Caco-2 (cell line): ENCODE results near the gene RNF166. TPM values are rescaled to one million over a fixed set of nuclear protein-coding genes. Genes with fewer than 3 reads are reported as not detected.

ENCODE experiments used
- BruUV-seq: library from RNA; stranded (reverse); fragments of 400-500 nt; replicated peaks from 2 replicates; lab custom pipeline; 2021; lab: Mats Ljungman, UMichigan
- CTCF ChIA-PET: fragments of 300-600 bp; sonication (Branson Sonifier 250); formaldehyde crosslinking; loops from one replicate; lab custom pipeline; 2022; ENCODE audit warnings: antibody characterized with exemption; lab: Charles Lee
- POLR2A ChIA-PET: fragments of 300-600 bp; sonication (Branson Sonifier 250); formaldehyde crosslinking; loops from one replicate; lab custom pipeline; 2022; ENCODE audit warnings: antibody characterized with exemption; lab: Charles Lee
- DNase-seq, 2 experiments: peaks; one replicate each; pipeline versions ENCODE4 v3.0.0 to v3.0.0-alpha.2; 2020 to 2022
- H3K27me3 ChIP-seq: replicated peaks from 2 replicates; pipeline ENCODE4 v1.6.0; 2011; ENCODE audit warnings: low read length; ENCODE audit not compliant: control insufficient read depth, insufficient read depth
- H3K36me3 ChIP-seq: 2 replicates; pipeline ENCODE4 v1.5.1; 2011; ENCODE audit warnings: low read length; ENCODE audit not compliant: control insufficient read depth, insufficient read depth
- H3K4me1 ChIP-seq: fragments of 250-450 bp; sonication (Bioruptor Pico); 2 replicates; pipeline ENCODE4 v1.5.1; 2020; ENCODE audit warnings: mild to moderate bottlenecking
- H3K4me3 ChIP-seq: 2 replicates; pipeline ENCODE4 v1.5.1; 2011; ENCODE audit warnings: low read depth, mild to moderate bottlenecking, control low read depth, low read length
- H3K9me3 ChIP-seq: fragments of 250-450 bp; sonication (Bioruptor Pico); 2 replicates; pipeline ENCODE4 v1.5.1; 2020; ENCODE audit warnings: mild to moderate bottlenecking, moderate library complexity
- H3K27ac Mint-ChIP-seq: one replicate; pipeline ENCODE4 v1.8.0; 2022; ENCODE audit warnings: mixed read lengths; ENCODE audit not compliant: unreplicated experiment
- H3K27me3 Mint-ChIP-seq: one replicate; pipeline ENCODE4 v1.8.0; 2022; ENCODE audit warnings: mixed read lengths; ENCODE audit not compliant: insufficient read depth, unreplicated experiment
- H3K36me3 Mint-ChIP-seq: one replicate; pipeline ENCODE4 v1.8.0; 2022; ENCODE audit warnings: mild to moderate bottlenecking, mixed read lengths; ENCODE audit not compliant: insufficient read depth, unreplicated experiment
- H3K4me1 Mint-ChIP-seq: one replicate; pipeline ENCODE4 v1.8.0; 2022; ENCODE audit warnings: low read depth, mixed read lengths; ENCODE audit not compliant: unreplicated experiment
- H3K4me3 Mint-ChIP-seq: one replicate; pipeline ENCODE4 v1.8.0; 2022; ENCODE audit warnings: mild to moderate bottlenecking, moderate library complexity, mixed read lengths; ENCODE audit not compliant: unreplicated experiment
- H3K9me3 Mint-ChIP-seq: one replicate; pipeline ENCODE4 v1.8.0; 2022; ENCODE audit warnings: mixed read lengths; ENCODE audit not compliant: unreplicated experiment
- CTCF ChIP-seq, 2 experiments: fragments of 200-600 bp in 1 of 2; IDR thresholded peaks; 1 replicate in 1 of 2; 2 replicates in 1 of 2; pipeline versions ENCODE4 v1.5.1 to v1.8.0; 2011 to 2022; ENCODE audit warnings: antibody characterized with exemption in 1 of 2, control low read depth in 1 of 2, inconsistent platforms in 1 of 2, low read depth in 1 of 2, low read length in 1 of 2, mild to moderate bottlenecking in 1 of 2, moderate library complexity in 1 of 2; ENCODE audit not compliant: insufficient read depth in 1 of 2, severe bottlenecking in 1 of 2, unreplicated experiment in 1 of 2
- intact Hi-C: fragments of 100-400 bp; cut with micrococcal nuclease; formaldehyde crosslinking; loops from one replicate; pipeline ENCODE4 v1.10.0; 2022; ENCODE audit not compliant: unreplicated experiment
- total RNA-seq: library from RNA; stranded (reverse); gene quantifications from 2 replicates; pipeline ENCODE4 v1.2.3, GENCODE V29; 2022

Gene RNF166
- total RNA-seq, 1 experiment from 2014 or later: 37.3 TPM

- no peaks in the 10 kb centered on the region for H3K4me1 Mint-ChIP-seq
- TSS peak; percentile 12 for BruUV-seq
- Histone ChIP-seq H3K4me1 (no peaks in the 10 kb centered on the region), H3K36me3 (peaks cover 5% of the 10 kb centered on the region), H3K4me3 (no peak overlapping the region), H3K9me3 (no peaks in the 10 kb centered on the region), H3K27me3 (no peaks in the 10 kb centered on the region)
- ChIA-PET POLR2A (no interaction called here), CTCF (interaction anchor here (1.2 kb wide), 1 partner anchor 16 kb away, joined by 3 read pairs; no protein-coding TSS in a partner anchor)
- peaks cover 97% of the 10 kb centered on the region for H3K36me3 Mint-ChIP-seq
- no peaks in the 10 kb centered on the region for H3K27me3 Mint-ChIP-seq
- H3K9me3 Mint-ChIP-seq: no peaks in the 10 kb centered on the region
- no peak overlapping the region for H3K4me3 Mint-ChIP-seq
- DNase-seq: no peak
- no peak overlapping the region for H3K27ac Mint-ChIP-seq
- TF ChIP-seq CTCF (IDR thresholded peaks at IDR 0.05; ENCODE audit: insufficient read depth in 1 of 2, low read depth in 1 of 2, low read length in 1 of 2, severe bottlenecking in 1 of 2, unreplicated experiment in 1 of 2): no peak
- intact Hi-C loops: no loop called here
Observed at GRCh38 chr16:88721236-88721635, 15.0 kb upstream of the RNF166 start.

- no peaks in the 10 kb centered on the region for H3K27me3 ChIP-seq
- no peak overlapping the region for H3K4me3 Mint-ChIP-seq
- peaks cover 5% of the 10 kb centered on the region; the same call in 1 of the 2 replicates for H3K36me3 ChIP-seq
- no TSS peak for BruUV-seq
- no peak overlapping the region for H3K4me3 ChIP-seq
- POLR2A ChIA-PET: no interaction called here
- no peaks in the 10 kb centered on the region for H3K9me3 Mint-ChIP-seq
- CTCF ChIA-PET: interaction anchor here (1.2 kb wide), 1 partner anchor 17 kb away, joined by 3 read pairs; no protein-coding TSS in a partner anchor
- H3K9me3 ChIP-seq: no peaks in the 10 kb centered on the region
- DNase-seq: no peak
- no peaks in the 10 kb centered on the region for H3K4me1 ChIP-seq
- no peak for TF ChIP-seq CTCF (IDR thresholded peaks at IDR 0.05; ENCODE audit: insufficient read depth in 1 of 2, low read depth in 1 of 2, low read length in 1 of 2, severe bottlenecking in 1 of 2, unreplicated experiment in 1 of 2)
- peaks cover 95% of the 10 kb centered on the region for H3K36me3 Mint-ChIP-seq
- no peaks in the 10 kb centered on the region for H3K4me1 Mint-ChIP-seq
- intact Hi-C loops: no loop called here
- no peaks in the 10 kb centered on the region for H3K27me3 Mint-ChIP-seq
- peak overlapping the region; percentile 61 for H3K27ac Mint-ChIP-seq
Observed at GRCh38 chr16:88720396-88720970, 14.3 kb upstream of the RNF166 start.

- Histone ChIP-seq H3K9me3 (no peaks in the 10 kb centered on the region), H3K36me3 (peaks cover 5% of the 10 kb centered on the region; the same call in 1 of the 2 replicates), H3K4me1 (no peaks in the 10 kb centered on the region), H3K27me3 (no peaks in the 10 kb centered on the region), H3K4me3 (no peak overlapping the region)
- intact Hi-C loops: no loop called here
- CTCF ChIA-PET: no interaction called here
- H3K4me1 Mint-ChIP-seq: no peaks in the 10 kb centered on the region
- peak overlapping the region; percentile 61 for H3K27ac Mint-ChIP-seq
- TF ChIP-seq CTCF (IDR thresholded peaks at IDR 0.05; ENCODE audit: insufficient read depth in 1 of 2, low read depth in 1 of 2, low read length in 1 of 2, severe bottlenecking in 1 of 2, unreplicated experiment in 1 of 2): no peak
- H3K36me3 Mint-ChIP-seq: peaks cover 95% of the 10 kb centered on the region
- H3K9me3 Mint-ChIP-seq: no peaks in the 10 kb centered on the region
- H3K4me3 Mint-ChIP-seq: no peak overlapping the region
- BruUV-seq: no TSS peak
- no peaks in the 10 kb centered on the region for H3K27me3 Mint-ChIP-seq
- DNase-seq: no peak
- POLR2A ChIA-PET: no interaction called here
Observed at GRCh38 chr16:88719933-88720296, 13.7 kb upstream of the RNF166 start.
